Measurements from ENCODE around the gene IL3.

Gene IL3

GRCh38 chr5:132064738-132065331 lies 4.4 kb downstream of the IL3 start:
- DNase-seq (ENCODE audit: insufficient read length, low spot score) (peak; percentile 81), FAIRE-seq (no peak)
- TF ChIP-seq, protein P1, sequence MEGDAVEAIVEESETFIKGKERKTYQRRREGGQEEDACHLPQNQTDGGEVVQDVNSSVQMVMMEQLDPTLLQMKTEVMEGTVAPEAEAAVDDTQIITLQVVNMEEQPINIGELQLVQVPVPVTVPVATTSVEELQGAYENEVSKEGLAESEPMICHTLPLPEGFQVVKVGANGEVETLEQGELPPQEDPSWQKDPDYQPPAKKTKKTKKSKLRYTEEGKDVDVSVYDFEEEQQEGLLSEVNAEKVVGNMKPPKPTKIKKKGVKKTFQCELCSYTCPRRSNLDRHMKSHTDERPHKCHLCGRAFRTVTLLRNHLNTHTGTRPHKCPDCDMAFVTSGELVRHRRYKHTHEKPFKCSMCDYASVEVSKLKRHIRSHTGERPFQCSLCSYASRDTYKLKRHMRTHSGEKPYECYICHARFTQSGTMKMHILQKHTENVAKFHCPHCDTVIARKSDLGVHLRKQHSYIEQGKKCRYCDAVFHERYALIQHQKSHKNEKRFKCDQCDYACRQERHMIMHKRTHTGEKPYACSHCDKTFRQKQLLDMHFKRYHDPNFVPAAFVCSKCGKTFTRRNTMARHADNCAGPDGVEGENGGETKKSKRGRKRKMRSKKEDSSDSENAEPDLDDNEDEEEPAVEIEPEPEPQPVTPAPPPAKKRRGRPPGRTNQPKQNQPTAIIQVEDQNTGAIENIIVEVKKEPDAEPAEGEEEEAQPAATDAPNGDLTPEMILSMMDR (IDR thresholded peaks at IDR 0.05; ENCODE audit: insufficient read depth, missing control alignments) = peak; percentile 71

- FAIRE-seq = no peak
- DNase-seq (ENCODE audit: insufficient read length, low spot score) = peak; percentile 51
- TF ChIP-seq, protein P1 (IDR thresholded peaks at IDR 0.05; ENCODE audit: insufficient read depth, missing control alignments) = peak; percentile 53
Observed at GRCh38 chr5:132065351-132065937, 5.0 kb downstream of the IL3 start.

DNA sequence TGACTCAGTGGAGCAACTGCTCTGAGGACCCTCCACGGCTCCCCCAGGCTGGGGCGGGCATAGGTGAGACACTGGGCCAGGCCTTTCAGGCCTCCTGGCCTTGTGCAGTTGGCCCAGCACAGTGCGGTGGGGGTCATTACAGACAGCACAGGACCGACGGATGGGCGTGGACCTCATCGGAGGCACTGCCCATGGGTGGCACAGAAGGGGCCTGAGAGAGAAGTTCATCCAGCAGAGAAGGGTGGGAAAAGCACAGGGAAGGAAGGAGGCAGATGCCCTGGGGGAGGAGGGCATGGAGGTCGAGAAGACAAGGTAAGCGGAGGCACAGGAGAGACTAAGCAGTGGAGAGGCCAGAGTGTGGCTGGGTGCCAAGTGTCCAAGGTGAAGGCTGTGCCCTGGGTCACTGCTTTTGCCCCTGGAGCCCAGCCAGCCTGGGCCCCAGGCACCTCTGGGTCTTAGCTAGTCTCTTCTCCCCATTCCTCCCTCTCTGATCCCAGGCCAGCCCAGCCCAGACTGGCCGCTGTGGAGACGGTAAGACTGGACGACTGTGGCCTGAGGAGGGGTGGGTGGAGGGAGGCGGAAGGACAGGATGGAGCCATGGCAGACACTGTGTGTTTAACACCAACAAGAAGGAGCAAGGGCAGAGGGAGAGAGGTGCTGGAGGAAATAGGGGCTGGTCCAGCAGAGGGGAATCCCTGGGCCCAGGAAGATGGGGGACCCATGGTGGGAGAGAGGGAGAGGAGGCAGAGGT lies 5.7 kb downstream of the IL3 start:
- TF ChIP-seq, protein P1 (IDR thresholded peaks at IDR 0.05; ENCODE audit: insufficient read depth, missing control alignments) = no peak
- FAIRE-seq (no peak), DNase-seq (ENCODE audit: insufficient read length, low spot score) (no peak)

- TF ChIP-seq, protein P1 (IDR thresholded peaks at IDR 0.05; ENCODE audit: insufficient read depth, missing control alignments) = no peak
- DNase-seq (ENCODE audit: insufficient read length, low spot score) (no peak), FAIRE-seq (no peak)
Observed at GRCh38 chr5:132066871-132067270, 6.4 kb downstream of the IL3 start.

DNA sequence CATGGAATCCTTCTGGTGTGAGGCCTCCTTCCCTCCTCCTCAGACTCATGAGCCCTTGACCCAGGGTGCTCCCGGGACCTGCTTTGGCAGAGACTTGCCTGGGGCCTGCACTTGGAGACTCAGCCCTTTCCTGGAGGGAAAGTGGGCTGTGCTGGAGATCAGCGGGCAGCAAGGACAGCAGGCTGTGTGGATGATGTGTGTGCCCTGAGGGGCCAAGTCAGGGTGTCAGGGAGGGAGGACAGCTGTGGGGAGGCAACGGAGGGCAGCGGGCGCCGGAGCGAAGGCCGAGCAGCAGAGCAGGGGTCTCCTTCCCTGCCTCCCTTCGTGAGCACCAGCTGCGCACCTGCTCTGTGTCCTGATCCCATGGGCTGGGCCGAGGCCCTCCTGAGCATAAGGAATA lies 7.0 kb downstream of the IL3 start:
- no peak for DNase-seq (ENCODE audit: insufficient read length, low spot score)
- no peak for FAIRE-seq
- TF ChIP-seq, protein P1 (IDR thresholded peaks at IDR 0.05; ENCODE audit: insufficient read depth, missing control alignments) = no peak

GRCh38 chr5:132067941-132068808 lies 7.7 kb downstream of the IL3 start:
- DNase-seq (ENCODE audit: insufficient read length, low spot score) = no peak
- FAIRE-seq = no peak
- TF ChIP-seq, protein P1 (IDR thresholded peaks at IDR 0.05; ENCODE audit: insufficient read depth, missing control alignments) = no peak

Measured in D721Med (cell line).